Tibial nerve (tissue), 3 donors: ENCODE data around the gene RAB3GAP2.

Experiments
- CTCF ChIP-seq, 5 experiments: fragments of 200-600 bp in 3 of 5; fragments of 450-650 bp in 2 of 5; sonication (generic) in 3 of 5; IDR thresholded peaks; one replicate each; pipeline ENCODE4 v1.5.1; 2016 to 2019; ENCODE audit warnings: antibody characterized with exemption in 5 of 5, mild to moderate bottlenecking in 3 of 5, moderate library complexity in 2 of 5
- POLR2A ChIP-seq, 2 donors: fragments of 450-650 bp; IDR thresholded peaks; one replicate each; pipeline ENCODE4 v1.6.1; 2017; ENCODE audit warnings: antibody characterized with exemption in 2 of 2, mild to moderate bottlenecking in 2 of 2, moderate library complexity in 2 of 2

GRCh38 chr1:220123066-220123465 lies 149.2 kb downstream of the RAB3GAP2 start:
- TF ChIP-seq POLR2A (IDR thresholded peaks at IDR 0.05) = no peak
- TF ChIP-seq CTCF (IDR thresholded peaks at IDR 0.05) = no peak
